GM21529 (cell line): Measurements from ENCODE around the gene IMPACT.

ENCODE experiments used
- ATAC-seq: cut with Tn5 transposase; IDR thresholded peaks from one replicate; pipeline ENCODE4 v1.9.1; 2021; ENCODE audit not compliant: unreplicated experiment

The IMPACT gene

GRCh38 chr18:24420551-24420950, 5.9 kb upstream of the IMPACT start:
- no peak for ATAC-seq

GRCh38 chr18:24421831-24422230, 4.6 kb upstream of the IMPACT start:
- no peak for ATAC-seq

- ATAC-seq, result no peak
Measured at GRCh38 chr18:24426073-24426397, 435 bp upstream of the IMPACT start.

- no peak for ATAC-seq
Measured at GRCh38 chr18:24427484-24427883, 1.0 kb downstream of the IMPACT start.

GRCh38 chr18:24428709-24429108, 2.2 kb downstream of the IMPACT start:
- no peak for ATAC-seq

- no peak for ATAC-seq
Measured at GRCh38 chr18:24429188-24429587, 2.7 kb downstream of the IMPACT start.

GRCh38 chr18:24432618-24433017, 6.1 kb downstream of the IMPACT start:
- ATAC-seq, result no peak

- no peak for ATAC-seq
Measured at GRCh38 chr18:24436939-24437338, 10.5 kb downstream of the IMPACT start.

- ATAC-seq, result peak; percentile 64
Measured at GRCh38 chr18:24443870-24444269, 17.4 kb downstream of the IMPACT start.

- peak; percentile 72 for ATAC-seq
Measured at GRCh38 chr18:24446453-24446852, 20.0 kb downstream of the IMPACT start.

- no peak for ATAC-seq
Measured at GRCh38 chr18:24446953-24447538, 20.6 kb downstream of the IMPACT start.

GRCh38 chr18:24447961-24448360, 21.5 kb downstream of the IMPACT start:
- ATAC-seq, result no peak

GRCh38 chr18:24456549-24456948, 30.1 kb downstream of the IMPACT start:
- ATAC-seq, result peak; percentile 94

GRCh38 chr18:24459772-24460171, 33.3 kb downstream of the IMPACT start:
- no peak for ATAC-seq

- no peak for ATAC-seq
Measured at GRCh38 chr18:24460388-24460787, 33.9 kb downstream of the IMPACT start, which contains the start of gene HRH4. Gene HRH4, plus strand, starts transcription at chr18:24460637. Its CDS starts 92 bp downstream, at chr18:24460729.

GRCh38 chr18:24461996-24462395, 35.5 kb downstream of the IMPACT start:
- ATAC-seq, result no peak

GRCh38 chr18:24462838-24463775, 36.6 kb downstream of the IMPACT start:
- ATAC-seq, result no peak

- no peak for ATAC-seq
Measured at GRCh38 chr18:24465486-24465885, 39.0 kb downstream of the IMPACT start.

- no peak for ATAC-seq
Measured at GRCh38 chr18:24466771-24467170, 40.3 kb downstream of the IMPACT start.

GRCh38 chr18:24470022-24470618, 43.6 kb downstream of the IMPACT start:
- no peak for ATAC-seq

GRCh38 chr18:24470805-24471204, 44.3 kb downstream of the IMPACT start:
- ATAC-seq, result no peak

- no peak for ATAC-seq
Measured at GRCh38 chr18:24472591-24472990, 46.1 kb downstream of the IMPACT start.
